G401.6 (cell line): ENCODE results near the gene CENPN.

Experiments used
- FAIRE-seq: peaks from 2 replicates; lab custom pipeline; 2012; peaks lifted over from hg19 to GRCh38; lab: Jason Lieb, UNC

Gene CENPN

DNA sequence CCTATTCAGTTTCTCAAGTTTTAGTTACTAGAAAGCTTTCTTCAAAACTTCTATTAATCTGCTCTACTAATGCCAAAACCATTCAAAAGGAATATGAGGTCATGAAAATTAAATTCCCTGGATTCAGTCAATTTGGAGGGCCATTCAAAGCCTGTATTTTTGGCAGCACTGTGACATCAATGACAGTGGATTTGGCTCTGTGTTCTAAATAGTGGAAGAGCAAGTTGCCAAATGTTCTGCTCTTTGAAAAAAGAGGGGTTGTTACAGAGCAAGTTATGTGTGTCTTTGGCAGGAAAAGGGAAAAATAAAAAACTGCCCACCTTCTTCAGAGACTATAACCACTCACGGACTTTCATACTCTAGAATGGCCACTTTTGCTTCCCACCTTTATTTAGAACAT is 73.2 kb downstream of the CENPN start:
- FAIRE-seq, result no peak

DNA sequence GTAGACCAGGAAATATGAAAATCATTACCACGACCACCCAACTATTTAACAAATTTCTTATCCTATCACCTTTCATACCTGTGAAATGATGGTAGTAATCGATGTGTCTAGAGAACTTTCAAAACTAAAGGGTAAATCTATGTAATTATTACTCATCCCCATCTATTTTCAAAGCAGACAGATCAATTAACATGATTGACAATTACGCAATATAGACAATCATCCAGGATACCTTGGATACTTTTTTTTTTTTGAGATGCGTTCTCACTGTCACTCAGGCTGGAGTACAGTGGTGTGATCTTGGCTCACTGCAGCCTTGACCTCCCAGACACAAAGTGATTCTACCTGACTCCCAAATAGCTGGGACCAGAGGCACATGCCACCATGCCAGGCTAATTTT is 74.0 kb downstream of the CENPN start:
- FAIRE-seq, result no peak
